ENCODE data around the gene AGAP1.

The AGAP1 gene

GRCh38 chr2:235689427-235689853 lies 195.6 kb downstream of the AGAP1 start:
- Histone ChIP-seq H4K20me1 (ENCODE audit: control insufficient read depth, insufficient read depth, low read depth, low read length) (no peaks in the 10 kb centered on the region), H3K79me2 (ENCODE audit: control insufficient read depth, low read length) (no peaks in the 10 kb centered on the region), H3K9me3 (ENCODE audit: control insufficient read depth, insufficient read depth, low read length) (no peaks in the 10 kb centered on the region), H3K36me3 (ENCODE audit: control insufficient read depth, low read length) (no peaks in the 10 kb centered on the region), H3K27ac (ENCODE audit: low read depth, low read length) (no peak overlapping the region), H3F3A (ENCODE audit: control insufficient read depth, insufficient read depth) (no peaks in the 10 kb centered on the region), H3K4me2 (ENCODE audit: low read length) (no peak overlapping the region), H3K27me3 (ENCODE audit: control insufficient read depth, low read length) (no peaks in the 10 kb centered on the region), H3K4me1 (ENCODE audit: control insufficient read depth, low read length) (no peaks in the 10 kb centered on the region), H3K4me3 (ENCODE audit: low read length) (no peak overlapping the region), H3K9me2 (replicated peaks; ENCODE audit: control insufficient read depth, low read length) (no peaks in the 10 kb centered on the region)
- no peak for TF ChIP-seq CTCF (IDR thresholded peaks at IDR 0.05; ENCODE audit: low read depth, low read length, poor library complexity, severe bottlenecking)
- no peak for TF ChIP-seq EZH2phosphoT487 (IDR thresholded peaks at IDR 0.05; ENCODE audit: borderline replicate concordance, low read length)

DNA sequence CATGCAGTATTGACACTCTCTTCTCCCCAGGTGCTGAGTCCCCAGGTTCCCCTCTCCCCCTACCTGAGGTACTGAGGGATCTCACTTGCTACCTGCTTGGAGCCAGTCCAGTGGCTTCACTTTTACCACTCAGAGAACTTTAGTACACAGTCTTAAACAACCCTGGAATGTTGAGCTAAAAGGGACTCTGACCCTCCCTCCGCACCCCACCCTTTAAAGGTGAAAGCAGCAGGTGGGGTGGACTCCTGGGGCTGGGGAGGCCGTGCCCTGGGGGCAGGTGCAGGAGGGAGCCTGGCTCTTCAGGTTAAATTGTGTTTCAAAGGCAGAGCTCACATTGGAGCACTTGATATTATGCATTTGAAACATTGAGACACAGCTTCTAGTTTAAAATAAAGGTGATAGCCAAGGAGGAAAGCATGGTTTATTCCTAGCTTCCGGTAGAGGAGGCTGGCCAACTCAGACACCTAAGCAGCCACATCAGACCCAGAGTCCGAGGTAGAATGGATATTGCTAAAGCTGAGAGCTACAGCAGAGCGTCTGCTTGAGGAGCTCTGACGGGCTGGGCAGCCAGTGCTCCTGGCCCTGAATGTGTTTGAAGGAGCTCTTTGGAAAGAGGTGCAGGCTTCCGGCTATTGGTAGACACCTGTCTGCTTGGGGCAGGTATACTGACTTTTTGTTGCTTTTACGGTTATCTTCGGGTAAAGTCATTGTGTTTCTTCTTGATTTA lies 196.4 kb downstream of the AGAP1 start:
- Histone ChIP-seq H3F3A (ENCODE audit: control insufficient read depth, insufficient read depth) (no peaks in the 10 kb centered on the region), H3K4me2 (ENCODE audit: low read length) (no peak overlapping the region), H4K20me1 (ENCODE audit: control insufficient read depth, insufficient read depth, low read depth, low read length) (no peaks in the 10 kb centered on the region), H3K9me3 (ENCODE audit: control insufficient read depth, insufficient read depth, low read length) (no peaks in the 10 kb centered on the region), H3K4me1 (ENCODE audit: control insufficient read depth, low read length) (no peaks in the 10 kb centered on the region), H3K79me2 (ENCODE audit: control insufficient read depth, low read length) (no peaks in the 10 kb centered on the region), H3K4me3 (ENCODE audit: low read length) (no peak overlapping the region), H3K9me2 (replicated peaks; ENCODE audit: control insufficient read depth, low read length) (no peaks in the 10 kb centered on the region), H3K27ac (ENCODE audit: low read depth, low read length) (no peak overlapping the region), H3K36me3 (ENCODE audit: control insufficient read depth, low read length) (no peaks in the 10 kb centered on the region), H3K27me3 (ENCODE audit: control insufficient read depth, low read length) (no peaks in the 10 kb centered on the region)
- no peak for TF ChIP-seq CTCF (IDR thresholded peaks at IDR 0.05; ENCODE audit: low read depth, low read length, poor library complexity, severe bottlenecking)
- TF ChIP-seq EZH2phosphoT487 (IDR thresholded peaks at IDR 0.05; ENCODE audit: borderline replicate concordance, low read length), result no peak

DNA sequence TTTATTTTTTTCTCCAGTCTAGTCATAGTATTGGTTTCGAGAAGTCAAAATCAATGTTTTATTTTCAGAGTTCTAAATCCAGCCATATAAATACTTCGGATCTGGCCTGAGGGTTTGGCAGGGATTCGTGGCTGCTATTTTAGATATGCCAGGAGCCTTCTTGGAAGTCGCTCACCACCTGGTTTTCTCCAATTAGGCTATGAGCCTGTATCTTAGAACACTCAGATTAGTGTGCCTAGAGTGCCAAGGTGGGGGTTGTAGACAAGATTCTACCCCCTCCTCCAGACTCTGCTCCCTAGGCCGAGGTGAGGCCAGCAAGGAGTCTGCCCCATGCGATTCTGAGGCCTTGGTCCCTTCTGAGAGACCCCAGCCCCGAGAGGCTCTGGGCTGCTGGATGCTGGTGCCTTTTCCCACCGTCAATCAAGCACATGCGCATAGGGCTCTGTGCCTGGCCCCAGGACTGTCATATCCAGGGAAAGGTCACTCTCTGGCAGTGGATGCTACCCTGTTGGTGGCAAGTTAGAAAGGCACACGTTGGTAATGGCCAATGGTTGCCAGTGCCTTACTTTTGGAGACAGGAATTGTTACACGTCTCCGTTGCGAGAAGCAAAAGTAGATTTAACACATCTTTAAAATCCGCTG lies 197.1 kb downstream of the AGAP1 start:
- no peaks in the 10 kb centered on the region for H3K4me1 ChIP-seq (ENCODE audit: control insufficient read depth, low read length)
- TF ChIP-seq EZH2phosphoT487 (IDR thresholded peaks at IDR 0.05; ENCODE audit: borderline replicate concordance, low read length) (no peak), CTCF (IDR thresholded peaks at IDR 0.05; ENCODE audit: low read depth, low read length, poor library complexity, severe bottlenecking) (no peak)
- H3K27me3 ChIP-seq (ENCODE audit: control insufficient read depth, low read length), result no peaks in the 10 kb centered on the region
- no peaks in the 10 kb centered on the region for H3F3A ChIP-seq (ENCODE audit: control insufficient read depth, insufficient read depth)
- no peaks in the 10 kb centered on the region for H3K9me3 ChIP-seq (ENCODE audit: control insufficient read depth, insufficient read depth, low read length)
- H3K4me2 ChIP-seq (ENCODE audit: low read length), result no peak overlapping the region
- H3K27ac ChIP-seq (ENCODE audit: low read depth, low read length), result no peak overlapping the region
- H3K4me3 ChIP-seq (ENCODE audit: low read length), result no peak overlapping the region
- H3K79me2 ChIP-seq (ENCODE audit: control insufficient read depth, low read length), result no peaks in the 10 kb centered on the region
- H3K9me2 ChIP-seq (replicated peaks; ENCODE audit: control insufficient read depth, low read length), result no peaks in the 10 kb centered on the region
- H4K20me1 ChIP-seq (ENCODE audit: control insufficient read depth, insufficient read depth, low read depth, low read length), result no peaks in the 10 kb centered on the region
- H3K36me3 ChIP-seq (ENCODE audit: control insufficient read depth, low read length), result no peaks in the 10 kb centered on the region

All from DOHH2 (cell line).